Trophoblast cell (in vitro differentiated cells and primary cell): ENCODE measurements around the gene MTFMT.

Source experiments
- DNase-seq, 2 donors: peaks; one replicate each; pipeline ENCODE4 v3.0.0-alpha.2; 2016
- H2AFZ ChIP-seq: 2 replicates; pipeline ENCODE4 v1.6.1; 2013; ENCODE audit warnings: low read length, moderate library complexity, mild to moderate bottlenecking; ENCODE audit not compliant: insufficient read depth, poor library complexity
- H2AK5ac ChIP-seq: 2 replicates; pipeline ENCODE4 v1.6.1; 2013; ENCODE audit warnings: mild to moderate bottlenecking, low read length
- H2BK120ac ChIP-seq: 2 replicates; pipeline ENCODE4 v1.6.1; 2013; ENCODE audit warnings: low read length, mild to moderate bottlenecking, moderate library complexity; ENCODE audit not compliant: insufficient read depth, poor library complexity
- H2BK12ac ChIP-seq: 2 replicates; pipeline ENCODE4 v1.6.1; 2013; ENCODE audit warnings: mild to moderate bottlenecking, low read length, moderate library complexity
- H2BK5ac ChIP-seq: 2 replicates; pipeline ENCODE4 v1.6.1; 2013; ENCODE audit warnings: low read length, low read depth, moderate library complexity, mild to moderate bottlenecking; ENCODE audit not compliant: poor library complexity
- H3K14ac ChIP-seq: 2 replicates; pipeline ENCODE4 v1.6.1; 2013; ENCODE audit warnings: mild to moderate bottlenecking, low read length
- H3K18ac ChIP-seq: 2 replicates; pipeline ENCODE4 v1.6.1; 2013; ENCODE audit warnings: mild to moderate bottlenecking, low read length
- H3K23ac ChIP-seq: 2 replicates; pipeline ENCODE4 v1.6.1; 2013; ENCODE audit warnings: low read length
- H3K27ac ChIP-seq: 2 replicates; pipeline ENCODE4 v1.5.1; 2013; ENCODE audit warnings: low read depth, mild to moderate bottlenecking, inconsistent platforms, low read length, moderate library complexity
- H3K27me3 ChIP-seq: 2 replicates; pipeline ENCODE4 v1.6.1; 2013; ENCODE audit warnings: inconsistent platforms, mild to moderate bottlenecking, low read length, moderate library complexity; ENCODE audit not compliant: insufficient read depth
- H3K36me3 ChIP-seq, 2 experiments: 1 replicate in 1 of 2; 2 replicates in 1 of 2; pipeline ENCODE4 v1.6.1; 2013; ENCODE audit warnings: low read length in 2 of 2, mild to moderate bottlenecking in 2 of 2, moderate library complexity in 1 of 2; ENCODE audit not compliant: insufficient read depth in 2 of 2, control insufficient read depth in 1 of 2
- H3K4ac ChIP-seq: 2 replicates; pipeline ENCODE4 v1.6.1; 2013; ENCODE audit warnings: low read depth, mild to moderate bottlenecking, low read length, moderate library complexity
- H3K4me1 ChIP-seq, 2 experiments: 1 replicate in 1 of 2; 2 replicates in 1 of 2; pipeline ENCODE4 v1.6.1; 2013; ENCODE audit warnings: low read length in 2 of 2, mild to moderate bottlenecking in 2 of 2, moderate library complexity in 1 of 2; ENCODE audit not compliant: insufficient read depth in 2 of 2, control insufficient read depth in 1 of 2
- H3K4me2 ChIP-seq: 2 replicates; pipeline ENCODE4 v1.6.1; 2013; ENCODE audit warnings: inconsistent platforms, mild to moderate bottlenecking, low read length, moderate library complexity
- H3K4me3 ChIP-seq: 2 replicates; pipeline ENCODE4 v1.5.1; 2013; ENCODE audit warnings: mild to moderate bottlenecking, low read depth, low read length, inconsistent platforms
- H3K79me1 ChIP-seq: one replicate; pipeline ENCODE4 v1.6.1; 2013; ENCODE audit warnings: low read length
- H3K79me2 ChIP-seq: 2 replicates; pipeline ENCODE4 v1.6.1; 2013; ENCODE audit warnings: low read length, mild to moderate bottlenecking; ENCODE audit not compliant: control insufficient read depth, insufficient read depth, poor library complexity
- H3K9ac ChIP-seq: 2 replicates; pipeline ENCODE4 v1.6.1; 2013; ENCODE audit warnings: mild to moderate bottlenecking, low read length
- H3K9me3 ChIP-seq: 2 replicates; pipeline ENCODE4 v1.6.1; 2013; ENCODE audit warnings: low read depth, mild to moderate bottlenecking, control low read depth, inconsistent platforms, low read length; ENCODE audit not compliant: insufficient read depth
- H4K12ac ChIP-seq: 2 replicates; pipeline ENCODE4 v1.6.1; 2013; ENCODE audit warnings: low read depth, mild to moderate bottlenecking, low read length, moderate library complexity
- H4K8ac ChIP-seq: 2 replicates; pipeline ENCODE4 v1.6.1; 2013; ENCODE audit warnings: low read depth, mild to moderate bottlenecking, low read length, moderate library complexity
- H4K91ac ChIP-seq: one replicate; pipeline ENCODE4 v1.6.1; 2013; ENCODE audit warnings: low read depth, mild to moderate bottlenecking, low read length, moderate library complexity
- WGBS: extraction: QIAGEN DNeasy Blood & Tissue Kit; methylation state at CpG from one replicate; pipeline ENCODE4 v1.1.7; 2013; ENCODE audit warnings: missing lambda C conversion rate; ENCODE audit not compliant: insufficient read length, insufficient coverage; ENCODE audit errors: extremely low coverage; 5-methylcytosine and 5-hydroxymethylcytosine counted together

Gene MTFMT

GRCh38 chr15:64991536-64992135, 37.8 kb downstream of the MTFMT start:
- no peak overlapping the region for H2AK5ac ChIP-seq
- H3K79me2 ChIP-seq = peaks cover 7% of the 10 kb centered on the region
- H3K9ac ChIP-seq = no peak overlapping the region
- H3K23ac ChIP-seq = no peak overlapping the region
- H2BK5ac ChIP-seq = no peak overlapping the region
- no peak overlapping the region for H3K18ac ChIP-seq
- H4K8ac ChIP-seq = no peak overlapping the region
- H3K4me1 ChIP-seq = no peaks in the 10 kb centered on the region
- peaks cover 8% of the 10 kb centered on the region for H3K79me1 ChIP-seq
- peaks cover 0 to 2% of the 10 kb centered on the region in 2 experiments for H3K36me3 ChIP-seq
- H3K27ac ChIP-seq = no peak overlapping the region
- H3K27me3 ChIP-seq = no peaks in the 10 kb centered on the region
- H3K4me3 ChIP-seq = no peak overlapping the region
- no peaks in the 10 kb centered on the region for H3K9me3 ChIP-seq
- DNase-seq = no peak
- no peak overlapping the region for H4K91ac ChIP-seq
- H2BK12ac ChIP-seq = no peak overlapping the region
- no peak overlapping the region for H4K12ac ChIP-seq
- no CpG with 5 or more reads among the region's 2 CpGs for WGBS
- no peak overlapping the region for H2BK120ac ChIP-seq
- no peak overlapping the region for H3K4me2 ChIP-seq
- H3K4ac ChIP-seq = no peak overlapping the region
- no peak overlapping the region for H3K14ac ChIP-seq
- H2AFZ ChIP-seq = no peak overlapping the region

DNA sequence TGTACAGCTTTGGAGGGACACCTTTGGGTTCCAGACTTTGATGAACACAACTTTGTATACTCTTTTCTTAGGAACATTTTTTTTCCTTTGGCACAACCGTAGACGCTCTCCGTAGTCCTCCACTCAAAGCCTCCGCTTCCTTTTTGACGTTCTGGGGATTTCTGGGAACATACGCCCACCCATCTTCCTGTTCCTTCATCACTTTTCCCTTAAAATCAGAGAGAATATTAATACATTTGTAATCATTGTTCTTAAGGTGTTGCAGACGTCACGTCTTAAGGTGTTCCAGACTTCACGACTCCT, 39.3 kb downstream of the MTFMT start:
- no peak for DNase-seq
- Histone ChIP-seq H3K27me3 (no peaks in the 10 kb centered on the region), H2AK5ac (no peak overlapping the region), H4K8ac (peak overlapping the region; percentile 3), H3K9ac (peak overlapping the region; percentile 11), H3K4ac (no peak overlapping the region), H3K9me3 (no peaks in the 10 kb centered on the region), H3K23ac (no peak overlapping the region), H3K79me1 (peaks cover 8% of the 10 kb centered on the region), H2BK12ac (no peak overlapping the region), H3K18ac (no peak overlapping the region), H3K14ac (no peak overlapping the region), H3K27ac (peak overlapping the region; percentile 11), H4K91ac (no peak overlapping the region), H3K4me2 (peak overlapping the region; percentile 65), H3K4me1 (peaks cover 0 to 3% of the 10 kb centered on the region in 2 experiments), H2BK5ac (no peak overlapping the region), H4K12ac (no peak overlapping the region), H3K4me3 (peak overlapping the region; percentile 51), H3K36me3 (peaks cover 0 to 2% of the 10 kb centered on the region in 2 experiments), H2AFZ (peak overlapping the region; percentile 20), H2BK120ac (peak overlapping the region; percentile 41), H3K79me2 (peaks cover 9% of the 10 kb centered on the region)
- WGBS = no CpG with 5 or more reads among the region's 9 CpGs

GRCh38 chr15:64989416-64990167, 39.8 kb downstream of the MTFMT start, which contains the start of gene SPG21:
Gene SPG21, minus strand, starts transcription at chr15:64989914. Its CDS starts 6,345 bp downstream, at chr15:64983569.
- Histone ChIP-seq H3K79me2 (peaks cover 9% of the 10 kb centered on the region), H3K79me1 (peaks cover 8% of the 10 kb centered on the region), H3K27ac (peak within 1 kb of the TSS; percentile 16), H2AK5ac (peak within 1 kb of the TSS; percentile 10), H4K91ac (peak within 1 kb of the TSS; percentile 89), H2AFZ (peak within 1 kb of the TSS; percentile 78), H3K9ac (peak within 1 kb of the TSS; percentile 73), H2BK120ac (peak within 1 kb of the TSS; percentile 79), H3K27me3 (no peaks in the 10 kb centered on the region), H3K4me2 (peak within 1 kb of the TSS; percentile 92), H3K4me1 (peaks cover 0 to 3% of the 10 kb centered on the region in 2 experiments), H4K12ac (peak within 1 kb of the TSS; percentile 90), H3K4me3 (peak within 1 kb of the TSS; percentile 88), H3K36me3 (peaks cover 0 to 2% of the 10 kb centered on the region in 2 experiments), H4K8ac (peak within 1 kb of the TSS; percentile 70), H3K18ac (peak within 1 kb of the TSS; percentile 62), H3K23ac (no peak within 1 kb of the TSS), H3K4ac (peak within 1 kb of the TSS; percentile 92), H3K14ac (peak within 1 kb of the TSS; percentile 78), H2BK12ac (peak within 1 kb of the TSS; percentile 74), H3K9me3 (no peaks in the 10 kb centered on the region), H2BK5ac (peak within 1 kb of the TSS; percentile 60)
- no CpG with 5 or more reads among the region's 75 CpGs for WGBS
- peak; percentile 90 to 97 for DNase-seq

- Histone ChIP-seq H3K36me3 (peaks cover 4 to 6% of the 10 kb centered on the region in 2 experiments), H3K18ac (no peak overlapping the region), H4K8ac (no peak overlapping the region), H2AFZ (no peak overlapping the region), H3K27me3 (no peaks in the 10 kb centered on the region), H3K79me2 (peaks cover 9% of the 10 kb centered on the region), H2BK12ac (no peak overlapping the region), H3K4me2 (no peak overlapping the region), H3K4ac (no peak overlapping the region), H2BK120ac (no peak overlapping the region), H3K14ac (no peak overlapping the region), H3K4me3 (no peak overlapping the region), H3K9me3 (no peaks in the 10 kb centered on the region), H3K23ac (no peak overlapping the region), H3K9ac (no peak overlapping the region), H4K91ac (no peak overlapping the region), H2AK5ac (no peak overlapping the region), H4K12ac (no peak overlapping the region), H3K79me1 (peaks cover 8% of the 10 kb centered on the region), H2BK5ac (no peak overlapping the region), H3K4me1 (peaks cover 0 to 3% of the 10 kb centered on the region in 2 experiments), H3K27ac (no peak overlapping the region)
- WGBS = no CpG with 5 or more reads among the region's 3 CpGs
- DNase-seq = no peak
These were observed 42.3 kb downstream of the MTFMT start for GRCh38 chr15:64987136-64987535.
